Measurements from ENCODE around the gene LSM3. TPM values are rescaled to one million over a fixed set of nuclear protein-coding genes. Genes with fewer than 3 reads are reported as not detected.

LSM3 gene
- total and polyA plus RNA-seq, 9 donors = 7.9 to 18.6 (median 10.8) TPM

GRCh38 chr3:14210290-14210688 lies 31.7 kb downstream of the LSM3 start:
- H3K4me3 ChIP-seq = no peak overlapping the region
- no peaks in the 10 kb centered on the region for H3K36me3 ChIP-seq
- H3K27ac ChIP-seq = no peak overlapping the region
- H3K4me1 ChIP-seq (ENCODE audit: insufficient read depth) = peaks cover 12% of the 10 kb centered on the region
- H3K27me3 ChIP-seq = no peaks in the 10 kb centered on the region
- intact Hi-C loops (cut with DNase I) = no loop called here
- DNase-seq = no peak
- no peaks in the 10 kb centered on the region for H3K9me3 ChIP-seq
- TF ChIP-seq CTCF (IDR thresholded peaks at IDR 0.05) (no peak), EP300 (IDR thresholded peaks at IDR 0.05) (no peak), POLR2A (IDR thresholded peaks at IDR 0.05) (no peak)
- WGBS, 3 donors = 24 to 41% (median 25%) methylated on average over 3 of the region's 3 CpGs

- 8 to 26% (median 13%) methylated on average over 4 of the region's 4 CpGs for WGBS, 3 donors
- Histone ChIP-seq H3K27ac (no peak overlapping the region), H3K4me1 (ENCODE audit: insufficient read depth) (peaks cover 12% of the 10 kb centered on the region)
Observed at GRCh38 chr3:14210843-14211594, 32.4 kb downstream of the LSM3 start.

GRCh38 chr3:14211621-14212020 lies 33.0 kb downstream of the LSM3 start:
- peaks cover 12% of the 10 kb centered on the region for H3K4me1 ChIP-seq (ENCODE audit: insufficient read depth)
- no peak for TF ChIP-seq POLR2A (IDR thresholded peaks at IDR 0.05)
- no peak for TF ChIP-seq EP300 (IDR thresholded peaks at IDR 0.05)
- no peak for TF ChIP-seq CTCF (IDR thresholded peaks at IDR 0.05)
- H3K4me3 ChIP-seq = no peak overlapping the region
- H3K27me3 ChIP-seq = no peaks in the 10 kb centered on the region
- H3K36me3 ChIP-seq = no peaks in the 10 kb centered on the region
- no peaks in the 10 kb centered on the region for H3K9me3 ChIP-seq
- WGBS, 3 donors = 71 to 80% (median 77%) methylated on average over 4 of the region's 4 CpGs
- DNase-seq = no peak
- intact Hi-C loops (cut with DNase I) = no loop called here
- H3K27ac ChIP-seq = no peak overlapping the region

More at GRCh38 chr3:14210843-14211594, 32.4 kb downstream of the LSM3 start:
- intact Hi-C loops (cut with DNase I) = no loop called here
- Histone ChIP-seq H3K9me3 (no peaks in the 10 kb centered on the region), H3K27me3 (no peaks in the 10 kb centered on the region), H3K36me3 (no peaks in the 10 kb centered on the region), H3K4me3 (no peak overlapping the region)
- no peak for TF ChIP-seq CTCF (IDR thresholded peaks at IDR 0.05)
- TF ChIP-seq POLR2A (IDR thresholded peaks at IDR 0.05) = no peak
- no peak for TF ChIP-seq EP300 (IDR thresholded peaks at IDR 0.05)
- no peak for DNase-seq

GRCh38 chr3:14212032-14212431 lies 33.4 kb downstream of the LSM3 start:
- no peaks in the 10 kb centered on the region for H3K36me3 ChIP-seq
- intact Hi-C loops (cut with DNase I) = no loop called here
- DNase-seq = no peak
- H3K27me3 ChIP-seq = no peaks in the 10 kb centered on the region
- H3K4me3 ChIP-seq = no peak overlapping the region
- no peaks in the 10 kb centered on the region for H3K9me3 ChIP-seq
- TF ChIP-seq EP300 (IDR thresholded peaks at IDR 0.05) (no peak), CTCF (IDR thresholded peaks at IDR 0.05) (no peak), POLR2A (IDR thresholded peaks at IDR 0.05) (no peak)
- peaks cover 12% of the 10 kb centered on the region for H3K4me1 ChIP-seq (ENCODE audit: insufficient read depth)
- no peak overlapping the region for H3K27ac ChIP-seq
- WGBS, 3 donors = 78 to 100% (median 98%) methylated on average over 3 of the region's 3 CpGs

All from ovary (tissue), 9 donors.